Activated T-helper 1 cell treated with anti-CD3 and anti-CD28 coated beads, Interleukin-2, amount 50 U/mL, for 16 hours (primary cell): ENCODE data around the gene TMEM50A.
"Not testable (repeated sequence)": the region's sequence is repeated elsewhere in the genome, so short reads cannot be mapped to it uniquely, and the experiment has no call there.

Experiments used
- DNase-seq, 2 donors: peaks; one replicate each; pipeline ENCODE4 v3.0.0-alpha.2; 2020; ENCODE audit warnings: low read depth in 1 of 2, low spot score in 1 of 2

The TMEM50A gene

GRCh38 chr1:25383090-25383489, 45.0 kb downstream of the TMEM50A start:
- DNase-seq, result not testable (repeated sequence)

GRCh38 chr1:25383875-25384274, 45.7 kb downstream of the TMEM50A start:
- DNase-seq, result not testable (repeated sequence)

DNA sequence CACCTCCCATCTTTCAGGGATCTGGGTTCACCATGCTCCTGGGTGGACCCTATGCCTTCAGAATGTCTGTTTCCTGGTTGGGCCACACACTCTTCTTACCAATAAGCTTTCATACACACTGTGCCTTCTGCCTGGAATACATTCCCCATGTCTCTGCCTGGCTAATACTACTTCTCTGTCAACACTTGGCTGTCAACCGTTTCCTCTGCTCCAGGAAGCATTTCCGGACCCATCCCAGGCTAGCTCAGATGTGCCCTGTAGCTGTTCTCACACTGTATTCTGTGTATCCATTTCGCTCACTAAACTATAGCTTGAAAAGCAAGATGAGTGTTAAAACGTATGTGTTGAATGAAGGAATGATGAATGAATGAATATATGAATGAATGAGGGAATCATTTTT, 49.0 kb downstream of the TMEM50A start:
- not testable (repeated sequence) for DNase-seq

DNA sequence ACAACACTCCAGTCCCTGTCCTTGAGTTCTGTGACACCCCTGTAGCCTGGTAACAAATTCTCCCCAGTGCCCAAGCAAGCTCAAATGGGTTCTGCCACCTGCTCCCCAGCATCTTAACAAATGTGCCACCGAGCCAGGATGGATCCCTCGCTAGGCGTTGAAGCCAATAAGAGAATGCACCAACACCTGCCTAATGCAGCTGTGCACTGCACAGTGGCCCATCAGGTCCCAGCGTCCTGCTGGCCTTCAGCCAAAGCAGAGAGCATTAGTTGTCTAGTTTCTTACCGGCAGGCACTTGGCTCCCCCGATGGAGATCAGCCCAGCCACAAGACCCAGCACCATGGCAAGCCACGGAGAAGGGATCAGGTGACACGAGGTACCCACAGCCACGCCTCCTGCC, 50.6 kb downstream of the TMEM50A start:
- not testable (repeated sequence) for DNase-seq

DNA sequence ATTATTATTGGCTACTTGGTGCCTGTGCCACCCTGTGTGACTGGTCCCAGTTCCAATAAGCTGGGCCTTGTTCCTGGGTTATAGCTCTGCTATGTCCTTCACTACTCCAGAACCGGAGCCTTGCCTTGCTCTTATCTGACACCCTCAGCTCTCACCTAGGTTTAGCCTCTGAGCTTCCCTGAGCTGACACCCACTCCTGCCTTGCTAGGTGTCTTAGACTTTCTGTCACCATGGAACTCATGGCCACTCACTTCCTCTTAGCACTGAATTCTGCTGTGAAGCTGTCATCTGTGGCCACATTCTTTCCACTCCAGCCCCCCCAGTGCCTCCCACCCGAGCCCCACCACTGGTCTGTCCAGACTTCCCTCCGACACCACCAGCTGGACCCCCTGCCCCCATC, 51.6 kb downstream of the TMEM50A start:
- not testable (repeated sequence) for DNase-seq

GRCh38 chr1:25392841-25393240, 54.7 kb downstream of the TMEM50A start:
- DNase-seq, result no peak

GRCh38 chr1:25397549-25397948, 59.4 kb downstream of the TMEM50A start:
- DNase-seq, result not testable (repeated sequence)

DNA sequence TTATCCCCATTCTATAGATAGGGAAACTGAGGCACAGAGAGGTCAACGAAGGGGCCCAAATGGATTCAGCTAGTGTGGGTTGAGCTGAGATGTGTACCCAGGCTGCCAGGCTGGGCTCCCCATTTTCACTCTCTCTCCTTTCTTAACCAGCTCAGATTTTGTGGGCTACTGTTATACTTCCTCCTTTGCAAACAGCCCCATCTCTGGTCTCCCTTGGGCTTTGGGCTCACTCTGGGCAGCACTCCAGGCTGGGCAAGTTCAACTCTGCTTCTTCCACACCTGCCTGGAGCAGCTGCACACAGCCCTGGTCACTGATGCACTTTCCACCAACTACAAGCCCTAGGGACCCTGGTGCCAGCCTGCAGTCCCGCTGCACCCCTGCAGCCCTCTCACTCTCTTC, 59.9 kb downstream of the TMEM50A start:
- not testable (repeated sequence) for DNase-seq

DNA sequence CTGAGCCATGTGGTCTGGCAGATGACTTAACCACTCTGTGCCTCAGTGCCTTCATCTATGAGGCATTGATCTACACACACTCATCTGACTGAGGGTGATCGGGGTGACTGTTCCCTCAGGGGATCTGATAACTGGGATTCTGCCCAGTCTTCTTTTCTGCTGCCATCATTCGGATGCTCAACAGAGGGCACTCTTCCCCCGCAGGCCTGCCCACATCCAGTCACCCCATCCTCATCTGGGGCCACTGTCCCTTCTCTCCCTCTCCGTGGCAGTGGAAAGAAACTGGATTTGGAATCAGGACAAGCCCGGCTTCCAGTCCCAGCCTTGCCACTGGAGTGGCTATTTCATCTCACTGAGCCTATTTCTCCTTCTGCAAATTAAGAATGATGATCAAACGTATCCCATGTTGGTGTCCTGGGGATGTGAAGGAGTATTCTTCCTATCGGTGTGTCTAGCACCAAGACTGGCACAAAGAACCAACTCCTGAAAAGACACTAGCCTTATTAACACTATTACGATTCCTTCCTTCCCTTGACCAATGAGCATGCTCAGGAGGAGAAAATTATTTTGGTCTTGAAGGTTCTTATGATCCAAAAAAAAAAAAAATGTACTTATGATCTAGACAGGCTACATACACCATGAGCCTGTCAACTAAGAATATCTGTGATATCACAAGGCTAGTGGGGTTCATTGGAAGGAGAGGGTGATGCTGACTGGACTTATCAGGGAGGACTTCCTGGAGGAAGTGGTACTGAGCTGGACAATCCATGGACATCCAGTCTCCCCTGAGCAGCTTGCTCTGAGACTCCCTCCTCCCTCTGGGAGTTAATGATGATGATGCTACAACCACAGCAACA, 65.0 kb downstream of the TMEM50A start:
- DNase-seq, result not testable (repeated sequence)

DNA sequence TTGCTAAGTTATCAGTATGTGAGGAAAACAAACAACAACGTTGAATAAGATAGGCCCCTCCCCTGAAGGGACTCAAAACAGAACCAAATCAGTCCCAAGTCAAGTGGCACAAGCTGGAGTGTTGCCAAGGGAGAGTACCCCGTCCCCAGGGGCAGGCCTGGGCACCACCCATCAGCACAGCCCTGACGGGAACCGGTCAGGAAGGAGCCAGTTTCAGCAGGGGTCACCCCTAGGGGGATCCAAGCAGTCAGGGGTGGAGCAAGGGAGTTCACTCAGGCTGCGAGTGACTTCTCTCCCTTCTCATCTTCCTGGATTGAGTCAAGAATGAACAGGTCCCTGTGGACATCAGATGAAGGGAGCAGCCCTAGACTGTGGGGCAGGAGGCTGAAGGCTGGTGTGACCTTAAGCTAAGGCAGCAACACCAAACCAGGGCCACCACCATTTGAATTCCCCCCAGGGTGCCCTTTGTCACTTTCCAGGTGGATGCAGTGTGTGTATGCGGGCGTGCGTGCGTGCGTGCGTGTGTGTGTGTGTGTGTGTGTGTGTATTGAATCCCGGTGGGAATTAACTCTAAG, 67.7 kb downstream of the TMEM50A start:
- DNase-seq, result not testable (repeated sequence)

- not testable (repeated sequence) for DNase-seq
Measured at GRCh38 chr1:25409641-25410427, 71.7 kb downstream of the TMEM50A start.
